SK-N-SH (cell line): ENCODE measurements around the gene B3GAT3. TPM values are rescaled to one million over a fixed set of nuclear protein-coding genes. Genes with fewer than 3 reads are reported as not detected.
A peak's percentile ranks its signal among the peaks of the same experiment; 100 is the strongest.

Source experiments
- CTCF ChIP-seq: fragments of 200-600 bp; sonication (generic); IDR thresholded peaks from 2 replicates; pipeline ENCODE4 v1.6.1; 2017; ENCODE audit warnings: antibody characterized with exemption, mild to moderate bottlenecking, moderate library complexity
- ELF1 ChIP-seq: IDR thresholded peaks from 2 replicates; pipeline ENCODE4 v1.4.0; 2012
- EZH2phosphoT487 ChIP-seq: fragments of 200-600 bp; sonication (generic); IDR thresholded peaks from 2 replicates; pipeline ENCODE4 v1.6.1; 2017; ENCODE audit warnings: low read depth, mixed run types, mild to moderate bottlenecking, antibody characterized with exemption, moderate library complexity, borderline replicate concordance
- FOSL2 ChIP-seq: IDR thresholded peaks from 2 replicates; pipeline ENCODE4 v1.4.0; 2012; ENCODE audit warnings: low read depth, mild to moderate bottlenecking, moderate library complexity, borderline replicate concordance
- FOXJ3 ChIP-seq: sonication (generic); formaldehyde crosslinking; IDR thresholded peaks from 2 replicates; pipeline ENCODE4 v1.5.1; 2020; ENCODE audit warnings: mild to moderate bottlenecking, missing genetic modification reagents
- GABPA ChIP-seq: IDR thresholded peaks from 2 replicates; pipeline ENCODE4 v1.4.0; 2012; ENCODE audit warnings: low read depth, mild to moderate bottlenecking
- GATA2 ChIP-seq: sonication (generic); formaldehyde crosslinking; IDR thresholded peaks from 2 replicates; pipeline ENCODE4 v1.5.0; 2020; ENCODE audit warnings: mild to moderate bottlenecking, missing genetic modification reagents
- JUND ChIP-seq: IDR thresholded peaks from 2 replicates; pipeline ENCODE4 v1.4.0; 2012
- MAX ChIP-seq: IDR thresholded peaks from 2 replicates; pipeline ENCODE4 v1.4.0; 2012; ENCODE audit warnings: low read depth
- MEF2A ChIP-seq: IDR thresholded peaks from 2 replicates; pipeline ENCODE4 v1.4.0; 2012; ENCODE audit warnings: low read depth, borderline replicate concordance
- MXI1 ChIP-seq: IDR thresholded peaks from 2 replicates; pipeline ENCODE4 v1.6.1; 2012; ENCODE audit warnings: mild to moderate bottlenecking, low read depth, low read length, improper control_type of control experiment
- NFIC ChIP-seq: IDR thresholded peaks from 2 replicates; pipeline ENCODE4 v1.4.0; 2012; ENCODE audit warnings: borderline replicate concordance
- POLR2AphosphoS5 ChIP-seq: IDR thresholded peaks from 2 replicates; pipeline ENCODE4 v1.6.1; 2012; ENCODE audit warnings: low read depth, low read length
- RCOR1 ChIP-seq: fragments of 150-350 bp; IDR thresholded peaks from 2 replicates; pipeline ENCODE4 v1.6.1; 2017; ENCODE audit warnings: antibody characterized with exemption, low read length
- RFX5 ChIP-seq: IDR thresholded peaks from 2 replicates; pipeline ENCODE4 v1.6.1; 2012; ENCODE audit warnings: mild to moderate bottlenecking, improper control_type of control experiment, low read length
- SIN3A ChIP-seq: IDR thresholded peaks from 2 replicates; pipeline ENCODE4 v1.6.1; 2012; ENCODE audit warnings: low read depth, mild to moderate bottlenecking, low read length, moderate library complexity, borderline replicate concordance
- SMC3 ChIP-seq: IDR thresholded peaks from 2 replicates; pipeline ENCODE4 v1.6.1; 2012; ENCODE audit warnings: low read depth, low read length, improper control_type of control experiment
- TAF1 ChIP-seq: IDR thresholded peaks from 2 replicates; pipeline ENCODE4 v1.6.1; 2012; ENCODE audit warnings: low read depth, mild to moderate bottlenecking, low read length, moderate library complexity, borderline replicate concordance
- TEAD4 ChIP-seq: IDR thresholded peaks from 2 replicates; pipeline ENCODE4 v1.4.0; 2012; ENCODE audit warnings: mild to moderate bottlenecking, borderline replicate concordance; ENCODE audit not compliant: insufficient read depth
- YY1 ChIP-seq: IDR thresholded peaks from 2 replicates; pipeline ENCODE4 v1.4.0; 2012; ENCODE audit warnings: low read depth, mild to moderate bottlenecking
- polyA plus RNA-seq, 3 experiments: library from polyadenylated mRNA; depleted of rRNA; stranded (reverse); fragments of >200 nt; gene quantifications; 2 replicates each; pipeline ENCODE4 v1.2.3, GENCODE V29; 2012
- TF ChIP-seq, protein P1 (sequence below): IDR thresholded peaks from 2 replicates; pipeline ENCODE4 v1.4.0; 2012; ENCODE audit warnings: low read depth, borderline replicate concordance

The B3GAT3 gene
- polyA plus RNA-seq, 1 of the 3 experiments (the other 2 are of a cell fraction), result 104 TPM

- peak; percentile 88 for TF ChIP-seq RFX5
- TF ChIP-seq, protein P1, sequence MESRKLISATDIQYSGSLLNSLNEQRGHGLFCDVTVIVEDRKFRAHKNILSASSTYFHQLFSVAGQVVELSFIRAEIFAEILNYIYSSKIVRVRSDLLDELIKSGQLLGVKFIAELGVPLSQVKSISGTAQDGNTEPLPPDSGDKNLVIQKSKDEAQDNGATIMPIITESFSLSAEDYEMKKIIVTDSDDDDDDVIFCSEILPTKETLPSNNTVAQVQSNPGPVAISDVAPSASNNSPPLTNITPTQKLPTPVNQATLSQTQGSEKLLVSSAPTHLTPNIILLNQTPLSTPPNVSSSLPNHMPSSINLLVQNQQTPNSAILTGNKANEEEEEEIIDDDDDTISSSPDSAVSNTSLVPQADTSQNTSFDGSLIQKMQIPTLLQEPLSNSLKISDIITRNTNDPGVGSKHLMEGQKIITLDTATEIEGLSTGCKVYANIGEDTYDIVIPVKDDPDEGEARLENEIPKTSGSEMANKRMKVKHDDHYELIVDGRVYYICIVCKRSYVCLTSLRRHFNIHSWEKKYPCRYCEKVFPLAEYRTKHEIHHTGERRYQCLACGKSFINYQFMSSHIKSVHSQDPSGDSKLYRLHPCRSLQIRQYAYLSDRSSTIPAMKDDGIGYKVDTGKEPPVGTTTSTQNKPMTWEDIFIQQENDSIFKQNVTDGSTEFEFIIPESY, result 0 out of 2 replicates have a peak, but pooled peaks have one; percentile 50
- peak; percentile 95 for TF ChIP-seq MAX
- peak; percentile 74; the same call in 1 of the 2 replicates for TF ChIP-seq RCOR1
- peak; percentile 98 for TF ChIP-seq GABPA
- TF ChIP-seq MEF2A, result no peak
- TF ChIP-seq TAF1, result peak; percentile 89
- no peak for TF ChIP-seq EZH2phosphoT487
- no peak for TF ChIP-seq SMC3
- TF ChIP-seq FOSL2, result no peak
- TF ChIP-seq CTCF, result no peak; the same call in 1 of the 2 replicates
- peak; percentile 61; the same call in 1 of the 2 replicates for TF ChIP-seq MXI1
- TF ChIP-seq FOXJ3, result no peak
- no peak for TF ChIP-seq JUND
- TF ChIP-seq TEAD4, result 0 out of 2 replicates have a peak, but pooled peaks have one; percentile 3
- TF ChIP-seq GATA2, result peak; percentile 90
- peak; percentile 11; the same call in 1 of the 2 replicates for TF ChIP-seq NFIC
- peak; percentile 96 for TF ChIP-seq POLR2AphosphoS5
- peak; percentile 86 for TF ChIP-seq ELF1
- peak; percentile 74; the same call in 1 of the 2 replicates for TF ChIP-seq SIN3A
- peak; percentile 72; the same call in 1 of the 2 replicates for TF ChIP-seq YY1
Measured at GRCh38 chr11:62591448-62592145, 30.2 kb downstream of the B3GAT3 start, which contains the start of gene TUT1 (continued).
